ENCODE data around the gene SCYL1.

Gene SCYL1

GRCh38 chr11:65565624-65566453, 41.0 kb downstream of the SCYL1 start:
- H3K4me2 ChIP-seq = no peak overlapping the region
- no peaks in the 10 kb centered on the region for H3K36me3 ChIP-seq (ENCODE audit: insufficient read depth)
- H3K4me1 ChIP-seq (ENCODE audit: low read depth, poor library complexity, severe bottlenecking) = peaks cover 26% of the 10 kb centered on the region
- peaks cover 32% of the 10 kb centered on the region for H3K79me2 ChIP-seq (ENCODE audit: insufficient read depth, low read depth)
- H3K27me3 ChIP-seq (ENCODE audit: insufficient read depth, low read depth) = no peaks in the 10 kb centered on the region
- TF ChIP-seq, protein P1, sequence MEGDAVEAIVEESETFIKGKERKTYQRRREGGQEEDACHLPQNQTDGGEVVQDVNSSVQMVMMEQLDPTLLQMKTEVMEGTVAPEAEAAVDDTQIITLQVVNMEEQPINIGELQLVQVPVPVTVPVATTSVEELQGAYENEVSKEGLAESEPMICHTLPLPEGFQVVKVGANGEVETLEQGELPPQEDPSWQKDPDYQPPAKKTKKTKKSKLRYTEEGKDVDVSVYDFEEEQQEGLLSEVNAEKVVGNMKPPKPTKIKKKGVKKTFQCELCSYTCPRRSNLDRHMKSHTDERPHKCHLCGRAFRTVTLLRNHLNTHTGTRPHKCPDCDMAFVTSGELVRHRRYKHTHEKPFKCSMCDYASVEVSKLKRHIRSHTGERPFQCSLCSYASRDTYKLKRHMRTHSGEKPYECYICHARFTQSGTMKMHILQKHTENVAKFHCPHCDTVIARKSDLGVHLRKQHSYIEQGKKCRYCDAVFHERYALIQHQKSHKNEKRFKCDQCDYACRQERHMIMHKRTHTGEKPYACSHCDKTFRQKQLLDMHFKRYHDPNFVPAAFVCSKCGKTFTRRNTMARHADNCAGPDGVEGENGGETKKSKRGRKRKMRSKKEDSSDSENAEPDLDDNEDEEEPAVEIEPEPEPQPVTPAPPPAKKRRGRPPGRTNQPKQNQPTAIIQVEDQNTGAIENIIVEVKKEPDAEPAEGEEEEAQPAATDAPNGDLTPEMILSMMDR (conservative IDR thresholded peaks at IDR 0.05; ENCODE audit: low read depth, low read length) = no peak
- no peak overlapping the region for H3K4me3 ChIP-seq (IDR thresholded peaks at IDR 0.05; ENCODE audit: insufficient read depth, low read depth, low read length)
- no peak overlapping the region for H3K9ac ChIP-seq
- no peaks in the 10 kb centered on the region for H4K20me1 ChIP-seq (ENCODE audit: insufficient read depth)
- H2AFZ ChIP-seq (ENCODE audit: low read depth) = no peak overlapping the region
- H3K27ac ChIP-seq = no peak overlapping the region

GRCh38 chr11:65569164-65569972, 44.5 kb downstream of the SCYL1 start:
- Histone ChIP-seq H2AFZ (ENCODE audit: low read depth) (peak overlapping the region; percentile 89), H3K79me2 (ENCODE audit: insufficient read depth, low read depth) (peaks cover 50% of the 10 kb centered on the region), H3K27ac (peak overlapping the region; percentile 84)

GRCh38 chr11:65569973-65570918, 45.4 kb downstream of the SCYL1 start, which contains the start of gene ZNRD2:
Gene ZNRD2, plus strand, starts transcription at chr11:65570477. Its CDS starts 15 bp downstream, at chr11:65570492.
- Histone ChIP-seq H3K4me2 (peak within 1 kb of the TSS; percentile 88), H3K4me1 (ENCODE audit: low read depth, poor library complexity, severe bottlenecking) (peaks cover 48% of the 10 kb centered on the region), H3K36me3 (ENCODE audit: insufficient read depth) (no peaks in the 10 kb centered on the region), H2AFZ (ENCODE audit: low read depth) (peak within 1 kb of the TSS; percentile 89), H3K9ac (peak within 1 kb of the TSS; percentile 72), H4K20me1 (ENCODE audit: insufficient read depth) (no peaks in the 10 kb centered on the region), H3K79me2 (ENCODE audit: insufficient read depth, low read depth) (peaks cover 50% of the 10 kb centered on the region), H3K27me3 (ENCODE audit: insufficient read depth, low read depth) (no peaks in the 10 kb centered on the region), H3K4me3 (IDR thresholded peaks at IDR 0.05; ENCODE audit: insufficient read depth, low read depth, low read length) (no peak within 1 kb of the TSS), H3K27ac (peak within 1 kb of the TSS; percentile 84)
- TF ChIP-seq, protein P1 (conservative IDR thresholded peaks at IDR 0.05; ENCODE audit: low read depth, low read length) = peak; percentile 44; the same call in 1 of the 2 replicates

More at GRCh38 chr11:65569164-65569972, 44.5 kb downstream of the SCYL1 start:
- Histone ChIP-seq H4K20me1 (ENCODE audit: insufficient read depth) (no peaks in the 10 kb centered on the region), H3K9ac (peak overlapping the region; percentile 72), H3K36me3 (ENCODE audit: insufficient read depth) (no peaks in the 10 kb centered on the region), H3K4me3 (IDR thresholded peaks at IDR 0.05; ENCODE audit: insufficient read depth, low read depth, low read length) (no peak overlapping the region), H3K27me3 (ENCODE audit: insufficient read depth, low read depth) (no peaks in the 10 kb centered on the region), H3K4me1 (ENCODE audit: low read depth, poor library complexity, severe bottlenecking) (peaks cover 42% of the 10 kb centered on the region), H3K4me2 (peak overlapping the region; percentile 88)
- TF ChIP-seq, protein P1 (conservative IDR thresholded peaks at IDR 0.05; ENCODE audit: low read depth, low read length) = no peak

DNA sequence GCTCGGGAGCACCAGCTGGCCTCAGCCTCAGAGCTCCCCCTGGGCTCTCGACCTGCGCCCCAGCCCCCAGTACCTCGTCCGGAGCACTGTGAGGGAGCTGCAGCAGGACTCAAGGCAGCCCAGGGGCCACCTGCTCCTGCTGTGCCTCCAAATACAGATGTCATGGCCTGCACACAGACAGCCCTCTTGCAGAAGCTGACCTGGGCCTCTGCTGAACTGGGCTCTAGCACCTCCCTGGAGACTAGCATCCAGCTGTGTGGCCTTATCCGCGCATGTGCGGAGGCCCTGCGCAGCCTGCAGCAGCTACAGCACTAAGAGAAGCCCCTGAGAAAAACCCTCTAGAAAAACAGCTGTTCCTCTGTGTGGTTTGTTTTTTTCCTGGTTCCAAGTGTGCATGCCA, 46.5 kb downstream of the SCYL1 start:
- Histone ChIP-seq H2AFZ (ENCODE audit: low read depth) (no peak overlapping the region), H3K27me3 (ENCODE audit: insufficient read depth, low read depth) (no peaks in the 10 kb centered on the region), H3K4me1 (ENCODE audit: low read depth, poor library complexity, severe bottlenecking) (peaks cover 44% of the 10 kb centered on the region), H3K27ac (peak overlapping the region; percentile 27; the same call in 1 of the 2 replicates), H3K9ac (no peak overlapping the region; the same call in 1 of the 2 replicates), H3K4me3 (IDR thresholded peaks at IDR 0.05; ENCODE audit: insufficient read depth, low read depth, low read length) (no peak overlapping the region), H3K36me3 (ENCODE audit: insufficient read depth) (no peaks in the 10 kb centered on the region), H3K4me2 (peak overlapping the region; percentile 84), H3K79me2 (ENCODE audit: insufficient read depth, low read depth) (peaks cover 54% of the 10 kb centered on the region), H4K20me1 (ENCODE audit: insufficient read depth) (no peaks in the 10 kb centered on the region)
- TF ChIP-seq, protein P1 (conservative IDR thresholded peaks at IDR 0.05; ENCODE audit: low read depth, low read length) = no peak
